Brain pericyte (primary cell): ENCODE results near the gene SPEN.
"Not testable (repeated sequence)": the region's sequence is repeated elsewhere in the genome, so short reads cannot be mapped to it uniquely, and the experiment has no call there.

ENCODE experiments used
- DNase-seq: peaks from one replicate; pipeline ENCODE4 v3.0.0-alpha.2; 2012; ENCODE audit warnings: low read depth, low spot score

Gene SPEN

DNA sequence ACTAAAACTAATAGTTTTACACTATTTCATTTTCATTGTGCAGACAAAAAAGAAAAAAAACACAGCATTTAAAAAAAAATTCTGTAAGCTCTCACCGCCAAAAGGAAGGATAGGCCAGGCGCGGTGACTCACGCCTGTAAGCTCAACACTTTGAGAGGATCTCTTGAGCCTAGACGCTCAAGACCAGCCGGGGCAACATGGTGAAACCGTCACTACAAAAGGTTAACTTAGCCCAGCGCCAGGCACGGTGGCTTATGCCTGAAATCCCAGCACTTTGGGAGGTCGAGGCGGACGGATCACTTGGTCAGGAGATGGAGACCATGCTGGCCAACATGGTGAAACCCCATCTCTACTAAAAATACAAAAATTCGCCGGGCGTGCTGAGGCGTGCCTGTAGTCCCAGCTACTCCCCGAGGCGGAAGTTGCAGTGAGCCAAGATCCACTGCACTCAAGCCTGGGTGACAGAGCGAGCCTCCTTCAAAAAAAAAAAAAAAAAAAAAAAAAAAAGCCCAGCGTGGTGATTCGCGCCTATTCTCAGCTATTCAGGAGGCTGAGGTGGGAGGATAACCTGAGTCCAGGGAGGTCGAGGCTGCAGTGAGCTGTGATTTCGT, 14.3 kb upstream of the SPEN start:
- no peak for DNase-seq

DNA sequence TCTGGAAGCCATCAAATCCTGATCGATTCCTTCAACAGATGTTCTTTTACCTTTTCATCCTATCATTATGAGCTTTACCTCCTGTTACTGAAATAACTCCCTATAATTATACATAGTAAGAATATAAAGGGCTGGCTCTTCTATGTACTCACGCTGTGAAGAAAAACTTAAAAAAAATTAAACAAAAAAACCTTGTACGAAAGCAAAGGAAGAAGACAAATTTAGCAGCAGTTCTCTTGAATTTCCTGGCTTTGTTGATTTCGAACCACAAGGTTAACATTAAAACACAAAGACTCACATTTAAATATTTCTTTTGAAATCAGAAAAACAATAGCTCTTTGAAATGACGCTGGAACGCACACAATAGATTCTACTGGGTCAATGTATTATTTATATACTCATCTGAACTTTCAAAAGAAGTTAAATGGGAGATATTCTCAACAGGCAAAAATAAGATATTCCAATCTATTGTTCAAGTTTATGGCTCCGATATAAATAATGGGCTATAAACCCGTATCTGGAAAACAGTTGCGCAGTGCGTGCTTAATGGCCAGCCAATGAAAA, 13.6 kb upstream of the SPEN start:
- no peak for DNase-seq

DNA sequence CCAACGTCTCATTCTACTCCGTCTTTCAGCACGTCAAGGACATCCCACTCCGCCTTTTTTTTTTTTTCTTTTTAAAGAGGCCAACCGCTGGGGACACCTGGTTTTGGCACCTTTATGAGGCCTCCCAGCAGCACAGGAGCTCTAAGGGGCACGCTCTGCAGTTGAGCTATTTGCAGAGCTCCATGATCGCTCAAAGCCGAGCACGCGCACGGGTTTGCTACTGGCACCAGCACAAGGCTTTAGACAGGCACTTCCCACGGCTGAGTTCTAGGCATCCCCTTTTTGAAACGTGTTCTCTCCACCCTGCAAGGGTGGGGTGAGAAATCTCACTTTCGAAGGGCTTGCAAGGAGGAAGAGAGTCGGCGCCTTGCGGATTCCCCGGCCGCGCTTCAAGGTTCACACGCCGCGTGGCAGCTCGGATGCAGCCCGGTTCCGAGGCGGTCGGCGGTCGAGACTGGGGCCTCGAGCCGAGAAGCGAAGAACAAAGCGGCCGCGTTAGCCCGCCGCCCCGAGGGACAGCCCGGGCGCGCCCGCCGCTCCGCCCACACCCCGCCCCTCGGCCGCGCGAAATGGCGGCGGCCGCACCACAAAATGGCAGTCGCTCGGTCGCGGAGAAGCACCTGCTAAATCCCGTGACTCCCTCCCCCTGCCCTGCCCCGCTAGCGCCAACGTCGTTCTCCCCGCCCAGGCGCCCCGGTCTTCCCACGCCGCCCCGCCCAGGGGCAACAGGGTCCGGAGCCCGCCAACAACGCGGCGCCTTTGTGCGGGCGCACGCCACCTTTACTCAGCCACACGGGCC, 12.9 kb upstream of the SPEN start:
- peak; percentile 70 for DNase-seq

DNA sequence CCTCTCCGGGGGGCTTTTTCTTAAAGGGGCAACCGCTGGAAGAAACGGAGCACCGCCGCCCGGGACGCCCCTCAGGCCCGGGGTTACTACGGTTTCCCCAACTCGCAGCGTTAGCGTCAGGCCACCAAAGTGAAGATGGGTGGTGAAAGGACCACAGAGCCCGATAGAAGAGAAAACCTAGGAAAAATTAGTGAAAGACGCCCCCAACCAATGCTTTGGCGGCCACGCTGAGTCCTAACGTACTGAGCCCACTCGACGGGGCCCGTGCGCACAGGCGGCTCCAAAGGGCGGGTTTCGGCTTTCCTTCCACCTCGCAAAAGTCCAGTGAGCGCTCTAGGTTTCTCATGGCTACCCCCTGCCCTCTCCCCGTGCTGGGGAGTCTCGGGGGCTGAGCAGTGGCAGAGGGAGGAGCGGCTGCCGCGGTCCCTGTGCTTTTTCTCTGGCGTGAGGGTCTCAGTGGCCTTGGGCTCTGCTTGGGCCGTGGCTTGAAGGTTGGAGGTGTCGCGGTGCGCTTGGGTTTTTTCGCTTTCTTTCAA, 12.2 kb upstream of the SPEN start:
- no peak for DNase-seq

DNA sequence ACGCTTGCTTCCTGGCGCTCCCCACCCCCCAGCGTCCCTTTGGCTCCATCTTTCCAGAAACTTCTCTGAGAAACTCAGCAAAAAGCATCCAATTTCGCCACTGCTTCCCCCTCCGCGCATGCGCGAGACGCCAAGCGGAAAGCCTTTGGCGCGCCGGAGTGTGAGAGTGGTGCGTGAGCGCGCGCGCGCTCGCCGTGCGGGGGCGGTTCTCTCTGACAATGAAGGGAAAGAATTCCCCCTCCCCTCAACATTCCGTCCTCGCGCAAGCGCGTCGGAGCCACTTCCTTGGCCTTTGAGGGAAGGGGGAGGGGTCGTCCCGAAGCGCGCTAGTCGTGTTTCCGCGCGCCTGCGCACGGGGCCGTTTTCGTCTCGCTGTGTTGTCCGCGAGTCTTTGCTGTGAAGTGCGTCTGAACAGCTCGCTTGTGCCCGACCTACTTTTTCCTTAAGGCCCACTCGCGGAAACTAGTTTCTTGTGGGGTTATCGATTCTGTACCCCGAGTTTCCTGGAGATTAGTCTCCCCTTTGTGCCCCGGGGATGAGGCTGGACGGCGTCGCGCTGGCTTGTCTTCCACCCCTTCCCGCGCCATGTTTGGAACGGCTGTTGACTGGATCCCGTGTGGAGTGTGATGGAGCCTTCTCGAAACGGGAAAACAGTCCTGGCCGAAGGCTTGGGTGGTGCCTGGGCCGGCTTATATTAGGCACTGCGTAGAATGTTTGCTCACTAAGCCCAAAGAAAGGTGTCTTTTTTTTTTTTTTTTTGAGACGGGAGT, 11.6 kb upstream of the SPEN start:
- peak; percentile 98 for DNase-seq

DNA sequence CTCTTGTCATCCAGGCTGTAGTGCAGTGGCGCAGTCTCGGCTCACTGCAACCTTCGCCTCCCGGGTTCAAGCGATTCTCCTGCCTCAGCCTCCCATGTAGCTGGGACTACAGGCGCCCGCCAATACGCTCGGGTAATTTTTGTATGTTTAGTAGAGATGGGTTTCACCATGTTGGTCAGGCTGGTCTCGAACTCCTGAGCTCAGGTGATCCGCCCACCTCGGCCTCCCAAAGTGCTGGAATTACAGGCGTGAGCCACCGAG, 11.1 kb upstream of the SPEN start:
- not testable (repeated sequence) for DNase-seq

DNA sequence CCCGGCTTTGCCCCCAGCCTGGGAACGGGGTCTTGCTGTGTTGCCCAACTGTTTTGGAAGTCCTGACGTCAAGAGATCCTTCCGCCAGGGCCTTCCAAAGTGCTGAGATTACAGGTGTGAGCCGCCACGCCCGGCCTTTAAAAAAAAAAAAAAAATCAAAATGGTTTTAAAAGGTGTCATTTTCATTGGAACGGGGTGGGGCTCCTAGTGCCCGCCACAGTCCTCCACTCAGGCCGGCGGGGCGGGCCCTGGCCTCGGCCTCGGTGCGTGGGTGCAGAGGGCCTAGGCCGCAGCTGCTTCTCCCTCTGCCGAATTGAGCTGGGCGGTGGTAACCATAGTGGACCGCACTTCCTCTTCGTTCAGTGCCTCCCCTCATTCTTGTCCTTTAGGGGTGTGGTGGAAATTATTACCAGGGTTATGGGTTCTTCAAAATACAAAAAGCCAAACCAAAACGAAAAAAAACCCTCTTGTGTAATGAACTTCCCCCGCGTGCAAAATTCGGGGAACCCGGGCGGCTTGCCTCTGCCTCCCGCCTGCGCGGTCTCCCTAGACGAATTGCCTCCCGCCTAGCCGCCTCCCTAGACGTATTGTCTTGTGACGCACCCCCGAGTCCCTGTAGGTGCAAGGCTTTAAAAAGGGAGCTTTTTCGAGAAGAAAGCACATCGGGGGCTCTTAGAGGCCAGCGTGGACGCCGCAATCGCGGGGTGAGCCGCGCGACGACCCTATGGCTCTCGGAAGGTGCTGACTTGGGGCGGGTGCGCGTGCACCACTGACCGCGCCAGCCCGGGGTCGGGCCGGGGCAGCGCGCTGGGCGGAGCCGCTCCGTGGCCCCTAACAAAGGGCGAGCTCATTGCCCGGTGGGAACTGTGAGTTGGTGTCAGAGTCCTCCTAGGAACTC, 10.5 kb upstream of the SPEN start:
- DNase-seq = no peak

DNA sequence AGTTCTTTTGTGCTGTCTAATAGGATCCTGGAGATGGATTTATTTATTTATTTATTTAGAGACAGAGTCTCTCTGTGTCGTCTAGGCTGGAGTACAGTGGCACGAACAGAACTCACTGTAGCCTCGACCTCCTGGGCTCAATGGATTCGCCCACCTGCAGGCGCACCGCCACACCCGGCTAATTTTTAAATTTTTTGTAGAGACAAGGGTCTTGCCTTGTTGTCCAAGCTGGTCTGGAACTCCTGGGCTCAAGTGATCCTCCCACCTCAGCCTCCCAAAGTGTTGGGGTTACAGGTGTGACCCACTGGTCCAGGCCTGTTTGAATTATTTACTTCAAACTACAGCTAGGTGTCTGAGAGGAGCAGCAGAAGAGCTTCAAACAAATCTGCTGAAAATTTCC, 9.6 kb upstream of the SPEN start:
- no peak for DNase-seq

DNA sequence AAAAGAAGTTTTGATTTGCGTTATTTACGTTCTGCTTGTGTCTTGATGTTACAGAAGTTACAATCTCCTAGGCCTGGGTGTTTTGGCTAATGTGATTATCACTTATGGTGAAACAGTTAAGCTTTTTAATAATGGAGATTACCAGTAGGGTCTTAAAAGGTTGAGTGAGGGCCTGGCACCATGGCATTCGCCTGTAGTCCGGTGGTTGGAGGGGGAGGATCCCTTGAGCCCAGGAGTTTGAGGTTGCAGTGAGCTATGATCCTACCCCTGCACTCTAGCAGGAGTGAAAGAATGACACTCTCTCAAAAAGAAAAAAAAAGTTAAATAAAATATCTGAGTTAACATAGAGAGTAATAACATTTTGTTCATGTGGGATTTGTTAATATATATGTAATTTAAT, 8.8 kb upstream of the SPEN start:
- DNase-seq = no peak

DNA sequence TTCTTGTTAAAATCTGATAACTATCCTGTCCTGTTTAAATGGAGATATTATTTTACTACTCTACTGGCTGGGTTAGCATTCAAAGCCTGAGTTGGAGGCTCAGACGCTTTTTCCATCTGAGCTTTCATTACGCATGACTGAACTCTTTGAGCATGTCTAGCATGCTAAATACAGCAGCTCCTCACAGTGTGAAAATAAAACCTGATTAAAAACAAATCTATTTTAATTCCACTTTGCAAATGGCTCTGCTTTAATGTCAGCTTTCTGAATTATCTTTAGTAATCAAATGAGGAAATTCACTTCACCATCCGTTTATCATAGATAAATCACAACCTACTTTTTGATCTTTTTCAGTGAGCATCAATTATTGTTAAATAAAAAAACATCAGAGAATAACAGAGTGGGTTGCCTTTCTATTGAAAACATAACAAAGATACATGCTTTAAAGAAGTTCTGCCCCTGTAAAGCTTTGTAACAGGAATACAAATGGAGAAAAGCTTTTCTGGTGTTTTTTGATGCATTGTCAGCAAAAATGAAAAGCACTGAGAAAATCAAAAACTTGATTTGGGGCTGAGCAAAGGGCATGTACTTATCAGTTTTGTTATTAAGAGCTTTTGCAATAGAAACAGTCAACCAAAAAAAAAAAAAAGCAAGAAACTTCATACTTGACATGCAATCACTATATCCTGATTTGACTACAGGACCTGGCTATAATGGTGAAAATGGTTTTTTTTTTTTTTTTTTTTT, 3.5 kb upstream of the SPEN start:
- DNase-seq = no peak

DNA sequence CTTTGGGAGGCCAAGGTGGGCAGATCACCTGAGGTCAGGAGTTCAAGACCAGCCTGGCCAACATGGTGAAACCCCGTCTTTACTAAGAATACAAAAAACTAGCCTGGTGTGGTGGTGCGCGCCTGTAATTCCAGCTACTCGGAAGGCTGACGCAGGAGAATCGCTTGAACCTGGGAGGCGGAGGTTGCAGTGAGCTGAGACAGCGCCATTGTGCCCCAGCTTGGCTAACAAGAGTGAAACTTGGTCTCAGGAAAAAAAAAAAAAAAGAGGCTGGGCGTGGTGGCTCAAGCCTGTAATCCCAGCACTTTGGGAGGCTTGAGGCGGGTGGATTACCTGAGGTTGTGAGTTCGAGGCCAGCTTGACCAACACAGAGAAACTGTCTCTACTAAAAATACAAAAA, 1.5 kb upstream of the SPEN start:
- DNase-seq = not testable (repeated sequence)

DNA sequence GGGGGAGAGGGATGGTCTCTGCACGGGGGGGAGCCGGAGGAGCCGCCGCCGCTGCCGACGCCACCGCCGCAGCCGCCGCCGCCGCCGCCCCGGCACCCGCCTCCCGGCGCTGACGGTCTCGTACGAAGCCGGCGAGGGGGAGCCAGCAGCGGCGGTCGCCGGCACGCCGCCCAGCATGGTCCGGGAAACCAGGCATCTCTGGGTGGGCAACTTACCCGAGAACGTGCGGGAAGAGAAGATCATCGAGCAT, 311 bp downstream of the SPEN start:
- DNase-seq = no peak

DNA sequence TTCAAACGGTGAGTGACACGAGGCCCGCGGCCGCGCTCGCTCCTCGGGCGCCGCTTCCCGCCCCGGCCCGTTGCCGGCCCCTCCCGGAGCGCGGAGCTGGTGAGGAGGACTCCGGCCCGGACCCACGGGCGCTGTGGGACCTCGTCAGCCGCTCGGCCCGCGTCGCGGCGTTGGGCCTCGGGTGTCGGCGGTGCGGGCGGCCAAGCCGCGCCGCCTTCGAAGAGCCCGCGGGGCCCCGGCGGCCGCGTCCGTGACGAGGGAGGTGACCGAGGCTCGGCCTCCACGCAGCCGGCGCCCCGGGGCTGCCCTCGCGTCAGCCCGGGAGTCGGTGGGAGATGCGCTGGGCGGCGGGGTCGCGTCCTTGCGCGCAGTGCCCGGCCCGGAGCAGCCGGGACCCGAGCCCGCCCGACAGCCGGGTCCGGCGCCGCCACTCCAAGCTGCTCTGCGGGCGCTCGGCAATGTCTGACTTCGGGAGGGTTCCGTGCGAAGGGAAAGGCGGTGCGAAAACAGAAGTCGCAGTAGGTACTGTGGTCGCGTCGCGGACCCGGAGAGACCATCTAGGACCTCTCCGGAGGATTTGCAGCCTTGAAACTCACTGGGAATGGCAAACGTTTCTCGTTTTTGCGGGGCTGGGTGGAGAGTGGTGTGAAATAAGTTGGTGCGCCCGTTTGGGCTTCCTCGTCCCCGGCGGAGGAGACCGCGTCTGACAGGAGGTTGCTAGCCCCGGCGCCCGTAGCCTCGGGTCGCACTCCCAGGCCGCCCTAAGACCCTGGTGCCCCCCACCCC, 829 bp downstream of the SPEN start:
- DNase-seq = no peak

DNA sequence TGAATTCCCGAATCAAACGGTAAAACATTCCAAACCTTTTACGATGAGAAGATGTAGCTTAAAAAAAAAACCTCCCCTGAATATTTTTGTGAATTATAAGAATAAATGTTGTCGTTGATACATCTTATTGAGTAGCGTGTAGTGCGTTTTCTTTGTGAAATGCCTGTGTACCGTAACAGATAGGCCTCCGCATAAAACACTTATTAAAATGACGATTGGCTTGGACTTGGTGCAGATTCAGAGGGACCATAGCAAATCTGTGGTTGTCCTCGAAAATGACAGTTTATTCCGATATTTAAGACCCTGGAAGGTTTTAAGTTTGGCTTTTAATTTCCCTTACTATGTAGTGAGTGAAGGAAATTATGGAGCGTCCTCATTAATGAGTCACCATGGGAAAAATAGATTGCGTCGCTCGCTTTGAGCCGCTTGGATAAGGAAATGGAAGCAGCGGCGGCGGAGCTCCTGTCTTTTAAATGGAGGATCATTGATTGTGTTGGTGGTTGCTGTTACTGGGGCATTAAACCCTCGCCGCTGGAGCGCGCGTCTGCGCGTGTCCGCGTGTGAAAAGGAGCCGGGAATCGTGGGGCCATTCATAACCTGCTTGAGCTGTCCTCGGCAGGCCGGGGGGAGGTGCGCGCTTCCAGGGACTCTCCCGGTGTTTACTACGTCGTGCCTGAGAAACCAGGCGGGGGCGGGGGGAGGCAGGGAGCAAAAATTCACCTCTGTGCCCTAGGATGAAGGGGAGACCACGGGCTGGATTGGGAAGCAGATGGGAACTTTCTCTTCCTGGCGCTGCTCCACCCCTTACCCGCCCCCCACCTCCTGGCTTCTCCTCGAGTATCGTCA, 1.6 kb downstream of the SPEN start:
- DNase-seq = peak; percentile 22

DNA sequence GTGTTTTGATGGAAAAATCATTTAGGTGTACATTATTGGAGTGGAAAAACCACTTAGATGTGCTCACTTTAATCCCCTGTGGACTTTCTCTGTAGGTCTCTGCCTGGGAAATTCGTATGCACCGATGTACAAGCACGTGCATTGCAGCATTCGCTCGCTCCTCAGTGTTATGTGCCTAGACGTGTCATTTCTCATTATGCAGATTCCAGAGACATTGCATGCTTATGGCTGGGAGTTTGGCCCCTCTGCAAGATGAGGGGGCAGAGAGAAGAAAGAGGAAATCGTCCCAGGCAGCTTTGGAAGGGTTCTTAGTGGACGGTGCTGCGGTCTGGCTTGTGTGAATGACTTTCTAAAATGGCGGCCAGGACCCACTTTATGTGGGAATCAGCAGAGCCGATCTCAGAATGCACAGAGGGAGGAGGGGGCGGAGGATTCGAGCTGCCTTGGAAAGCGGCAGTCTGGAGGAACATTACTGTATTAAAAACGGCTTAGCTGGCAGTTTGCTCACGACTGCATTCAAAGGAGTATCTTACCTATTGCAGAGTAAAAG, 2.3 kb downstream of the SPEN start:
- peak; percentile 17 for DNase-seq

DNA sequence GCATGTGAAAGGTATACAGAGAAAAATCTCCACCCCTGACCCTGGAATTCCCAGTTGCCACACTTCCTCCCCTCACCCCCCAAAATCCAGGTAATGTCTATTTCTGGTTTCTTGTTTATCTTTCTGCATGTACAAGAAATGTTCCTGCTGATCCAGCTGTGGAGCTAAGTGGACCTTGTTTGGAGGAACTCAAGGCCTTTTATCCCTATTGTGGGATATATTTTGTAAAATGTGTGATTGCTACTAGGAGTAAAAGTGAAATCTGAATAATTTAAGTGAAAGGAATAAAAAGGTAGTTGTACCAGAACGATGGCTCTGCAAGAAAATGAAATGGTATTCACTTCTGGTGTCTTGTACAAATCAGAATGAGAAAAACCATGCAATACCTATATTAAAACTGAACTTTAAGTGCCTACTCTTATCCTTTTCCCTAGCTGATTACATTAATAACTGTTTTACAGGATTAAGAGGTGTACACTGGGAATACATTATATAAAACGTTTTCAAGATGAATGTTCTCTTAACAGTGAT, 3.0 kb downstream of the SPEN start:
- no peak for DNase-seq

DNA sequence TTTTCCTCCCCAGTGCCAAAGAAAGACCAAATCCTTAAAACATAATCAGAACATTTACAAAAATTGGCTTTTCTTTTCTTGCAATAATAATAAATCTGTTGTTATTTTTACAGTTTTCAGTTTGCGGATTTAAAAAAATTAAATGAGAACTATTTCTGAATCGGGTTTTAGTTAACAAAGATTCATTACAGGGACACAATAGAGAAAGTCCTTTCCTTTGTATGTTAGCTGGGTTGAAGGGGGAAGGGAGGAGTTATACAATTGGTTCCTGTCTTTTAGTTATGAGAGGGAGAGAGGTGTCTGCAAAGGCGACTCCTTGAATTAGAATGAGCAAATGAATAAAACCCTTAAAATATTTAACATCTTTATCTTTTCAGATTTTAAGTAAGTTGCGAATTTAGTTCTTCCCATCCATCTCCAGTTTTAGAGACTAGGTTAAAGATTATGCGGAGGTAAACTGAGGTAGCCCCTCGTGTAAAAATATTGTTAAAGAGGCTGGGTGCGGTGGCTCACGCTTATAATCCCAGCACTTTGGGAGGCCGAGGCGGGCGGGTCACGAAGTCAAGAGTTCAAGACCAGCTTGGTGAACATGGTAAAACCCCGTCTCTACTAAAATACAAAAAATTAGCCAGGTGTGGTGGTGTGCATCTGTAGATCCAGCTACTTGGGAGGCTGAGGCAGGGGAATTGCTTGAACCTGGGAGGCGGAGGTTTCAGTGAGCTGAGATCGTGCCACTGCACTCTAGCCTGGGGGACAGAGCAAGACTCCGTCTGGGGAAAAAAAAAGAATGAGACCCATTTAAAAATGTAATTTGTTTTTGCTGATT, 3.9 kb downstream of the SPEN start:
- no peak for DNase-seq
